Neural cell (in vitro differentiated cells): ENCODE measurements around the gene PRKAB1. TPM values are rescaled to one million over a fixed set of nuclear protein-coding genes. Genes with fewer than 3 reads are reported as not detected.

ENCODE experiments used
- H2AFZ ChIP-seq: fragments of 200-600, 300-800 bp; sonication (generic), shearing (Covaris generic); 2 replicates; pipeline ENCODE4 v1.6.0; 2014; ENCODE audit warnings: low read depth, mild to moderate bottlenecking, antibody characterized with exemption, low read length, moderate library complexity
- H3F3A ChIP-seq: fragments of 200-600 bp; shearing (Covaris generic); 2 replicates; pipeline ENCODE4 v1.6.1; 2016; ENCODE audit warnings: mild to moderate bottlenecking, moderate library complexity, mixed read lengths, antibody characterized with exemption, low read length; ENCODE audit not compliant: insufficient read depth, poor library complexity, severe bottlenecking
- H3K27ac ChIP-seq: fragments of 200-600, 300-800 bp; sonication (generic), shearing (Covaris generic); 2 replicates; pipeline ENCODE4 v1.5.1; 2014; ENCODE audit warnings: mild to moderate bottlenecking, low read length, moderate library complexity
- H3K27me3 ChIP-seq: fragments of 300-800, 200-600 bp; sonication (generic), shearing (Covaris generic); 2 replicates; pipeline ENCODE4 v1.6.0; 2014; ENCODE audit warnings: mild to moderate bottlenecking, low read depth, low read length, moderate library complexity; ENCODE audit not compliant: insufficient read depth
- H3K36me3 ChIP-seq: fragments of 300-800, 200-600 bp; sonication (generic), shearing (Covaris generic); 2 replicates; pipeline ENCODE4 v1.5.1; 2014; ENCODE audit warnings: mild to moderate bottlenecking, antibody characterized with exemption, low read length, moderate library complexity; ENCODE audit not compliant: insufficient read depth
- H3K4me2 ChIP-seq: fragments of 300-800, 200-600 bp; sonication (generic), shearing (Covaris generic); 2 replicates; pipeline ENCODE4 v1.6.0; 2014; ENCODE audit warnings: mild to moderate bottlenecking, low read length
- H3K4me3 ChIP-seq: fragments of 300-800, 200-600 bp; sonication (generic), shearing (Covaris generic); 2 replicates; pipeline ENCODE4 v1.5.1; 2014; ENCODE audit warnings: mild to moderate bottlenecking, low read length, moderate library complexity
- H3K79me2 ChIP-seq: fragments of 200-600 bp; shearing (Covaris generic); replicated peaks from 2 replicates; pipeline ENCODE4 v1.6.0; 2014; ENCODE audit warnings: mild to moderate bottlenecking, low read length, moderate library complexity; ENCODE audit not compliant: insufficient read depth
- H3K9ac ChIP-seq: fragments of 300-800, 200-600 bp; sonication (generic), shearing (Covaris generic); 2 replicates; pipeline ENCODE4 v1.6.1; 2016; ENCODE audit warnings: mild to moderate bottlenecking, low read length, mixed read lengths
- H3K9me2 ChIP-seq: fragments of 200-600 bp; shearing (Covaris generic); 2 replicates; pipeline ENCODE4 v1.6.1; 2016; ENCODE audit warnings: mild to moderate bottlenecking, low read length, mixed read lengths; ENCODE audit not compliant: insufficient read depth
- H3K9me3 ChIP-seq: fragments of 200-600, 300-800 bp; sonication (generic), shearing (Covaris generic); 2 replicates; pipeline ENCODE4 v1.6.1; 2016; ENCODE audit warnings: mild to moderate bottlenecking, mixed run types, low read length, moderate library complexity, mixed read lengths
- H4K20me1 ChIP-seq: fragments of 200-600 bp; shearing (Covaris generic); 2 replicates; pipeline ENCODE4 v1.6.1; 2016; ENCODE audit warnings: mild to moderate bottlenecking, mixed run types; ENCODE audit not compliant: insufficient read depth
- CTCF ChIP-seq: fragments of 450-650 bp; IDR thresholded peaks from 2 replicates; pipeline ENCODE4 v1.5.1; 2014; ENCODE audit warnings: antibody characterized with exemption, mild to moderate bottlenecking, moderate library complexity; ENCODE audit not compliant: poor library complexity, severe bottlenecking
- EP300 ChIP-seq: fragments of 450-650 bp; conservative IDR thresholded peaks from 2 replicates; pipeline ENCODE4 v1.6.1; 2014; ENCODE audit warnings: antibody characterized with exemption, mild to moderate bottlenecking, moderate library complexity; ENCODE audit not compliant: poor library complexity, severe bottlenecking
- EZH2 ChIP-seq: fragments of 200-600, 300-800 bp; shearing (Covaris generic), sonication (generic); IDR thresholded peaks from 2 replicates; pipeline ENCODE4 v1.6.1; 2014; ENCODE audit warnings: antibody characterized with exemption, low read length, borderline replicate concordance, mild to moderate bottlenecking; ENCODE audit not compliant: insufficient read depth, poor library complexity, severe bottlenecking
- MXI1 ChIP-seq: fragments of 450-650 bp; conservative IDR thresholded peaks from 2 replicates; pipeline ENCODE4 v1.6.1; 2014; ENCODE audit warnings: antibody characterized with exemption, mild to moderate bottlenecking; ENCODE audit not compliant: poor library complexity, severe bottlenecking
- POLR2AphosphoS5 ChIP-seq: IDR thresholded peaks from 2 replicates; pipeline ENCODE4 v1.6.1; 2012
- RAD21 ChIP-seq: fragments of 450-650 bp; conservative IDR thresholded peaks from 2 replicates; pipeline ENCODE4 v1.6.1; 2014; ENCODE audit warnings: antibody characterized with exemption, mild to moderate bottlenecking, moderate library complexity
- REST ChIP-seq: IDR thresholded peaks from 2 replicates; pipeline ENCODE4 v1.6.1; 2012; ENCODE audit warnings: borderline replicate concordance
- SMC3 ChIP-seq: fragments of 450-650 bp; conservative IDR thresholded peaks from 2 replicates; pipeline ENCODE4 v1.6.1; 2014; ENCODE audit warnings: antibody characterized with exemption, mild to moderate bottlenecking, moderate library complexity; ENCODE audit not compliant: poor library complexity
- TAF1 ChIP-seq: IDR thresholded peaks from 2 replicates; pipeline ENCODE4 v1.6.1; 2012; ENCODE audit warnings: low read depth
- polyA plus RNA-seq: library from polyadenylated mRNA; depleted of rRNA; stranded (reverse); fragments of >200 nt; gene quantifications from 2 replicates; pipeline ENCODE4 v1.2.3, GENCODE V29; 2014

The PRKAB1 gene
- polyA plus RNA-seq, 1 donor from 2014 or later, result 38.0 TPM

- no peaks in the 10 kb centered on the region for H3K79me2 ChIP-seq
- H4K20me1 ChIP-seq, result no peaks in the 10 kb centered on the region
- H3K9me2 ChIP-seq, result no peaks in the 10 kb centered on the region
- H3K27me3 ChIP-seq, result no peaks in the 10 kb centered on the region
- H3K36me3 ChIP-seq, result no peaks in the 10 kb centered on the region
- no peaks in the 10 kb centered on the region for H3K9me3 ChIP-seq
- no peak overlapping the region for H3K9ac ChIP-seq
- H3F3A ChIP-seq, result no peaks in the 10 kb centered on the region
- no peak overlapping the region for H2AFZ ChIP-seq
- no peak overlapping the region for H3K27ac ChIP-seq
- TF ChIP-seq RAD21, result no peak
- no peak for TF ChIP-seq SMC3
- no peak for TF ChIP-seq POLR2AphosphoS5
- no peak for TF ChIP-seq MXI1
- no peak for TF ChIP-seq CTCF
- TF ChIP-seq EZH2, result no peak
- TF ChIP-seq REST, result no peak
- no peak overlapping the region for H3K4me3 ChIP-seq
- H3K4me2 ChIP-seq, result no peak overlapping the region
Measured at GRCh38 chr12:119728444-119728745, 60.5 kb downstream of the PRKAB1 start.

GRCh38 chr12:119729871-119730270 is 61.9 kb downstream of the PRKAB1 start:
- H3K27ac ChIP-seq, result no peak overlapping the region
- TF ChIP-seq POLR2AphosphoS5, result no peak
- no peak for TF ChIP-seq SMC3
- TF ChIP-seq CTCF, result no peak
- TF ChIP-seq MXI1, result no peak
- no peak for TF ChIP-seq EP300
- TF ChIP-seq RAD21, result no peak
- no peak for TF ChIP-seq REST
- no peak for TF ChIP-seq TAF1
- TF ChIP-seq EZH2, result no peak

More at GRCh38 chr12:119729871-119730270, 61.9 kb downstream of the PRKAB1 start:
- Histone ChIP-seq H3K36me3 (no peaks in the 10 kb centered on the region), H3K9ac (no peak overlapping the region), H3K27me3 (no peaks in the 10 kb centered on the region), H3K4me2 (no peak overlapping the region), H3K9me3 (no peaks in the 10 kb centered on the region), H3F3A (no peaks in the 10 kb centered on the region), H3K4me3 (no peak overlapping the region), H3K79me2 (no peaks in the 10 kb centered on the region), H3K9me2 (no peaks in the 10 kb centered on the region), H4K20me1 (no peaks in the 10 kb centered on the region), H2AFZ (no peak overlapping the region)
